H54 (cell line): ENCODE data around the gene CNDP1.

Experiments
- DNase-seq: peaks from one replicate; pipeline ENCODE4 v3.0.0; 2011; ENCODE audit warnings: low spot score, mixed read lengths; ENCODE audit not compliant: insufficient read length
- FAIRE-seq: peaks from 3 replicates; lab custom pipeline; 2011; peaks lifted over from hg19 to GRCh38; lab: Jason Lieb, UNC
- POLR2A ChIP-seq: IDR thresholded peaks from 2 replicates; pipeline ENCODE4 v1.6.1; 2011; ENCODE audit warnings: low read depth, mild to moderate bottlenecking, low read length

The CNDP1 gene

GRCh38 chr18:74587441-74587840 lies 53.1 kb downstream of the CNDP1 start:
- no peak for DNase-seq
- no peak for TF ChIP-seq POLR2A
- FAIRE-seq, result no peak

- DNase-seq (no peak), FAIRE-seq (no peak)
- TF ChIP-seq POLR2A, result no peak
Observed at GRCh38 chr18:74589021-74589420, 54.7 kb downstream of the CNDP1 start.

- TF ChIP-seq POLR2A, result no peak
- no peak for DNase-seq
- no peak for FAIRE-seq
Observed at GRCh38 chr18:74589811-74590210, 55.5 kb downstream of the CNDP1 start.

- FAIRE-seq (no peak), DNase-seq (no peak)
- TF ChIP-seq POLR2A, result no peak
Observed at GRCh38 chr18:74590671-74591070, 56.4 kb downstream of the CNDP1 start.

- no peak for DNase-seq
- FAIRE-seq, result no peak
- no peak for TF ChIP-seq POLR2A
Observed at GRCh38 chr18:74595431-74595830, 61.1 kb downstream of the CNDP1 start.

- FAIRE-seq, result no peak
- no peak for DNase-seq
- no peak for TF ChIP-seq POLR2A
Observed at GRCh38 chr18:74597034-74597661, 62.8 kb downstream of the CNDP1 start.

- DNase-seq, result peak; percentile 25
- no peak for TF ChIP-seq POLR2A
- no peak for FAIRE-seq
Observed at GRCh38 chr18:74597662-74598349, 63.5 kb downstream of the CNDP1 start, which contains the start of gene ZNF407. TSS of gene ZNF407 (plus strand) at chr18:74597870. CDS start at chr18:74631020, 33,150 bp downstream.

- DNase-seq (no peak), FAIRE-seq (no peak)
- TF ChIP-seq POLR2A, result no peak
Observed at GRCh38 chr18:74598350-74599001, 64.2 kb downstream of the CNDP1 start.

GRCh38 chr18:74604361-74604760 lies 70.1 kb downstream of the CNDP1 start:
- no peak for TF ChIP-seq POLR2A
- no peak for FAIRE-seq
- no peak for DNase-seq

- FAIRE-seq (no peak), DNase-seq (no peak)
- TF ChIP-seq POLR2A, result no peak
Observed at GRCh38 chr18:74604774-74605173, 70.5 kb downstream of the CNDP1 start.

- no peak for FAIRE-seq
- no peak for DNase-seq
- no peak for TF ChIP-seq POLR2A
Observed at GRCh38 chr18:74608681-74609080, 74.4 kb downstream of the CNDP1 start.

GRCh38 chr18:74609535-74609934 lies 75.2 kb downstream of the CNDP1 start:
- no peak for DNase-seq
- no peak for TF ChIP-seq POLR2A
- no peak for FAIRE-seq

GRCh38 chr18:74610051-74610615 lies 75.8 kb downstream of the CNDP1 start:
- DNase-seq, result no peak
- no peak for TF ChIP-seq POLR2A
- no peak for FAIRE-seq

- TF ChIP-seq POLR2A, result no peak
- FAIRE-seq, result no peak
- no peak for DNase-seq
Observed at GRCh38 chr18:74610860-74611259, 76.6 kb downstream of the CNDP1 start.
